Measurements from ENCODE around the gene SORCS2. TPM values are rescaled to one million over a fixed set of nuclear protein-coding genes. Genes with fewer than 3 reads are reported as not detected.

The SORCS2 gene
- total RNA-seq, 1 donor from 2014 or later, result 10.9 TPM

DNA sequence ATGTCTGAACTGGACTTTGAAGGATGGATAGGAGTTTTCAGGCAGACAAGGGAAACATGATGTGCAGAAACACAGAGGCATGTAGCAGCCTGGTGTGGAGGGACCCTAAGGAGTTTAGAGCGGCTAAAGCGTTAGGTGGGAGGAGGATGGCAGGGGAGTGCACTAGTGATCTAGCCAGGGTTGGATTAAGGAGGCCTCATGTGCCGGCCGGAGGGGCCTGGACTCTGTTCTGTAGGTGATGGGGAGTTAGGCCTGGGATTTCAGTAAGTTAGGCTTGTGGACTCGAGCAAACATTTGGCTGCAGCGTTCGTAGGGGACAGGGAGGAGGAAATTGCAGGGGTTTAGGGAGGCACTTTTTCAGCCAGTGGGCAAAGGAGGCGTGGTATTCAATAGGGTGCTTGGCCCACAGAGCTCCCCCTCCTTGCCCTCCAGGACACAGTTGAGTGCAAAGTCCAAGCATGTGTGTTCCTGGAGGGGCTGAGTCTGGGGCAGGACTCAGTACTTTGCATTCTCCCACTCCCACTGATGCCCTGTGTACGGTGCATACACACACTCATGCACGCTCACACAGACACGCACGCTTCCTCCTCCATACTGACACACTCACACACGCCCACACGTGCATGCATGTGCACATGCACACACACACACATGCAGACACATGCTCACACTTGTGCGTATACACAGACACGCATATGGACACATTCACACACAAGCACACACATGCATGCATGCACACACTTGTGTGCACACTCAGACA is 223.8 kb downstream of the SORCS2 start:
- H3K4me1 Mint-ChIP-seq (ENCODE audit: low read depth), result no peaks in the 10 kb centered on the region
- no peaks in the 10 kb centered on the region for H3K36me3 Mint-ChIP-seq (ENCODE audit: low read depth)
- TF ChIP-seq, protein P1, sequence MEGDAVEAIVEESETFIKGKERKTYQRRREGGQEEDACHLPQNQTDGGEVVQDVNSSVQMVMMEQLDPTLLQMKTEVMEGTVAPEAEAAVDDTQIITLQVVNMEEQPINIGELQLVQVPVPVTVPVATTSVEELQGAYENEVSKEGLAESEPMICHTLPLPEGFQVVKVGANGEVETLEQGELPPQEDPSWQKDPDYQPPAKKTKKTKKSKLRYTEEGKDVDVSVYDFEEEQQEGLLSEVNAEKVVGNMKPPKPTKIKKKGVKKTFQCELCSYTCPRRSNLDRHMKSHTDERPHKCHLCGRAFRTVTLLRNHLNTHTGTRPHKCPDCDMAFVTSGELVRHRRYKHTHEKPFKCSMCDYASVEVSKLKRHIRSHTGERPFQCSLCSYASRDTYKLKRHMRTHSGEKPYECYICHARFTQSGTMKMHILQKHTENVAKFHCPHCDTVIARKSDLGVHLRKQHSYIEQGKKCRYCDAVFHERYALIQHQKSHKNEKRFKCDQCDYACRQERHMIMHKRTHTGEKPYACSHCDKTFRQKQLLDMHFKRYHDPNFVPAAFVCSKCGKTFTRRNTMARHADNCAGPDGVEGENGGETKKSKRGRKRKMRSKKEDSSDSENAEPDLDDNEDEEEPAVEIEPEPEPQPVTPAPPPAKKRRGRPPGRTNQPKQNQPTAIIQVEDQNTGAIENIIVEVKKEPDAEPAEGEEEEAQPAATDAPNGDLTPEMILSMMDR (IDR thresholded peaks at IDR 0.05), result no peak
- H3K27ac Mint-ChIP-seq (ENCODE audit: unreplicated experiment), result no peak overlapping the region
- H3K27me3 Mint-ChIP-seq (ENCODE audit: low read depth), result peaks cover 33% of the 10 kb centered on the region
- H3K4me3 Mint-ChIP-seq (ENCODE audit: unreplicated experiment), result no peak overlapping the region
- peaks cover 3% of the 10 kb centered on the region for H3K9me3 Mint-ChIP-seq (ENCODE audit: low read depth)
- no peak for DNase-seq (ENCODE audit: low spot score)

DNA sequence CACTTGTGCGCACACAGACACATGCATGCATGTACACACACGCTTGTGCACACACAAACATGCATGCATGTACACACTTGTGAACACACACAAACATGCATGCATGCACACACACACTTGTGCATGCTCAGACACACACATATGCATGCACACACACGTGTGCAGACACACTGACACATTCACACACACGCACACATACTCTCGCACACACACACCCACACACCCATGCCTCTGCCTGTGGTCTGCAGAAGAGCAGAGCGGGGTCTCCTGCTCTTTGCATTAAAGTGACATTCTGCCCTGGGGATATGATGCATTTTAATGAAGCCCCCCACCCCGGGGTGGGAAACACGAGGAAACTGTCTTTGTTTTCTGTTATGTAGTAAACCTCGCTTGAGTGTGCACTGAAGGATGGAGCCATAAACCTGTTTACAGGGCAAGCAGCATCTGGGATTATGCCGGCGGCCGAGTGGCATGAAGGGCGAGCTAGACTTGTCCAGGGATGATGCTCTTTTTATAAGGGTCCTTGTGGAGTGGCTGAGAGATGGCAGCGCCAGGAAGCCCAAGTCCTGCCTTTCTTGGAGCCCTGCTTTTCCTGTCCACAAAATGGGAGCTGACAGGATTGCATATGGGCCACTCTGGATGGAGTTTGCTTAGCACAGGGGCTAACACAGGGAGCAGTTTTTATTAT is 224.6 kb downstream of the SORCS2 start:
- Mint-ChIP-seq H3K9me3 (ENCODE audit: low read depth) (peaks cover 3% of the 10 kb centered on the region), H3K27ac (ENCODE audit: unreplicated experiment) (no peak overlapping the region), H3K27me3 (ENCODE audit: low read depth) (peaks cover 26% of the 10 kb centered on the region), H3K4me1 (ENCODE audit: low read depth) (no peaks in the 10 kb centered on the region), H3K36me3 (ENCODE audit: low read depth) (no peaks in the 10 kb centered on the region), H3K4me3 (ENCODE audit: unreplicated experiment) (no peak overlapping the region)
- TF ChIP-seq, protein P1 (IDR thresholded peaks at IDR 0.05), result no peak
- DNase-seq (ENCODE audit: low spot score), result no peak

DNA sequence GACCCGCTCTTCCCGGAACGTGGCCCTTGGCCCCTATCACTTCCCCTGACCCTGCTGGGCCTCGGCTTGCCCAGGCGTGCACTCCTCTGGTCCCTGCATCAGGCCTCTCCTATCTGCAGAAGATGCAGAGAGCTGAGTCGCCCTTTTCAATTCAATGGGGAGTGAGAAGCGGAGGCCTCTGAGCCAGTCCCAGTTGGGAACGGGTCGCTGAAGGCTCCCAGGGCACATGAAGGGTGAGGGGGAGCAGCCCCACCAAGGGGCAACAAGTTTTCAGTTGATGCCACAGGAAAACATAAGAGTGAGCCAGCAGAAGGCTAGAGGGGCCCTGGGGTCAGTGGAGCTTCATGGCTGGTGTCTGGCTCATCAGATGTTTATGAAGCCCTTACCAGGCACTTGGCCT is 225.3 kb downstream of the SORCS2 start:
- peaks cover 3% of the 10 kb centered on the region for H3K9me3 Mint-ChIP-seq (ENCODE audit: low read depth)
- TF ChIP-seq, protein P1 (IDR thresholded peaks at IDR 0.05), result no peak
- H3K36me3 Mint-ChIP-seq (ENCODE audit: low read depth), result no peaks in the 10 kb centered on the region
- no peaks in the 10 kb centered on the region for H3K4me1 Mint-ChIP-seq (ENCODE audit: low read depth)
- no peak for DNase-seq (ENCODE audit: low spot score)
- peaks cover 25% of the 10 kb centered on the region for H3K27me3 Mint-ChIP-seq (ENCODE audit: low read depth)
- no peak overlapping the region for H3K4me3 Mint-ChIP-seq (ENCODE audit: unreplicated experiment)
- no peak overlapping the region for H3K27ac Mint-ChIP-seq (ENCODE audit: unreplicated experiment)

DNA sequence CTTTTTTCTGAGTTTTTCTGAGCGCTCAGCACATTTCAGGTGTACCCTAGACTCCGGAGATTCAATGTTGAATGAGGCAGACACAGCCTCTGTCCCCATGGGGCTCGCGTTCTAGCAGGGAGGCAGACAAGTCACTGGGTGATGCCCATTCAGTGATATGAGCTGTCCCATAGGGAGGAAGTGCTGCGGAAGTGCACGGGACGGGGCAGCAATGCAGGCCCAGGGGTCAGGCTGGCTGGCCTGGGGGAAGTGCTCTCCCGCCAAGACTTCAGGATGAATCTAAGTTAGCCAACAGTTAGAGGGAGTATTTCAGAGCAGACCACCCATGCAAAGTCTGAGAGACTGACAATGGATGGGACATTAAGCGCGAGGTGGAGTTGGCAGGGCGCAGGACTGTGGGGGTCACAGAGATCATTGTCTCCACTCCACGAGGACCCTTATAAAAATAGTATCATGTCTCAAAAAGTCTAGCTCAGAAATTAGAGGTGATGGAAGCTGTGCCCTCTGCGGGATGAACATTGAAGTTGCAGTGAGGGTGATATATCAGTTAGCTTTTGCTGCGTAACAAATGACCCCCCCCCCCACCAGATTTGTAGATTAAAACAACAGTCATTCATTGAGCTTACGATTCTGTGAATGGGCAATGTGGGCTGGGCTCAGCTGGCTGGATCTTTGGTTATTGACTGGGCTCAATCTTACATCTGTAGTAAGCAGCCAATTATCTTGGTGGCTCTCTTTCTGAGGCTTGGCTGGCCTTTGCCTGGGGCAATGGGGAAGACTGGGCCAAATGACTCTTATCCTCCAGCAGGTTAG is 226.0 kb downstream of the SORCS2 start:
- Mint-ChIP-seq H3K9me3 (ENCODE audit: low read depth) (peaks cover 3% of the 10 kb centered on the region), H3K4me3 (ENCODE audit: unreplicated experiment) (no peak overlapping the region), H3K4me1 (ENCODE audit: low read depth) (no peaks in the 10 kb centered on the region), H3K27ac (ENCODE audit: unreplicated experiment) (no peak overlapping the region), H3K36me3 (ENCODE audit: low read depth) (no peaks in the 10 kb centered on the region), H3K27me3 (ENCODE audit: low read depth) (peaks cover 27% of the 10 kb centered on the region)
- DNase-seq (ENCODE audit: low spot score), result no peak
- TF ChIP-seq, protein P1 (IDR thresholded peaks at IDR 0.05), result no peak

Data from chondrocyte (in vitro differentiated cells).